GM06990 (cell line): ENCODE data around the gene KRTAP10-9.
"Not testable (repeated sequence)": the region's sequence is repeated elsewhere in the genome, so short reads cannot be mapped to it uniquely, and the experiment has no call there.

Experiments used
- DNase-seq: peaks from one replicate; pipeline ENCODE4 v3.0.0-alpha.2; 2011; ENCODE audit not compliant: insufficient read length; ENCODE audit errors: extremely low read depth
- H3K27me3 ChIP-seq: replicated peaks from 2 replicates; pipeline ENCODE4 v1.6.0; 2011; ENCODE audit warnings: low read length; ENCODE audit not compliant: control insufficient read depth, insufficient read depth
- H3K36me3 ChIP-seq: 2 replicates; pipeline ENCODE4 v1.5.1; 2011; ENCODE audit warnings: low read length; ENCODE audit not compliant: control insufficient read depth, insufficient read depth
- H3K4me3 ChIP-seq: replicated peaks from 2 replicates; pipeline ENCODE4 v1.5.1; 2011; ENCODE audit warnings: low read depth, mild to moderate bottlenecking, control low read depth, low read length
- CTCF ChIP-seq: IDR thresholded peaks from 2 replicates; pipeline ENCODE4 v1.5.1; 2011; ENCODE audit warnings: low read length, control low read depth, mild to moderate bottlenecking, inconsistent platforms; ENCODE audit not compliant: insufficient read depth, poor library complexity, severe bottlenecking

Gene KRTAP10-9

GRCh38 chr21:44626673-44627143 lies at the start of gene KRTAP10-9:
KRTAP10-9 (plus strand) TSS chr21:44627093; CDS start chr21:44627172, 79 bp downstream.
- TF ChIP-seq CTCF, result no peak

GRCh38 chr21:44578371-44579055 lies 48.4 kb upstream of the KRTAP10-9 start:
- Histone ChIP-seq H3K4me3 (no peak overlapping the region), H3K27me3 (no peaks in the 10 kb centered on the region), H3K36me3 (no peaks in the 10 kb centered on the region)
- no peak for TF ChIP-seq CTCF
- DNase-seq, result no peak

More at GRCh38 chr21:44626673-44627143, at the start of gene KRTAP10-9:
- no peak for DNase-seq
- Histone ChIP-seq H3K27me3 (no peaks in the 10 kb centered on the region), H3K36me3 (no peaks in the 10 kb centered on the region), H3K4me3 (no peak within 1 kb of the TSS)

- no peak for TF ChIP-seq CTCF
- no peaks in the 10 kb centered on the region for H3K36me3 ChIP-seq
- H3K27me3 ChIP-seq, result no peaks in the 10 kb centered on the region
- H3K4me3 ChIP-seq, result no peak overlapping the region
- no peak for DNase-seq
Measured at GRCh38 chr21:44579056-44579832, 47.6 kb upstream of the KRTAP10-9 start.

GRCh38 chr21:44579833-44580144 lies 47.1 kb upstream of the KRTAP10-9 start:
- TF ChIP-seq CTCF, result no peak
- DNase-seq, result no peak
- no peaks in the 10 kb centered on the region for H3K36me3 ChIP-seq
- H3K4me3 ChIP-seq, result no peak overlapping the region
- H3K27me3 ChIP-seq, result no peaks in the 10 kb centered on the region

- H3K4me3 ChIP-seq, result not testable (repeated sequence)
Measured at GRCh38 chr21:44580231-44580821, 46.6 kb upstream of the KRTAP10-9 start, which contains the start of gene KRTAP10-5. KRTAP10-5 (minus strand) TSS chr21:44580604; CDS start chr21:44580578, 26 bp downstream.

GRCh38 chr21:44581158-44581557 lies 45.7 kb upstream of the KRTAP10-9 start:
- Histone ChIP-seq H3K4me3 (no peak overlapping the region), H3K27me3 (no peaks in the 10 kb centered on the region), H3K36me3 (no peaks in the 10 kb centered on the region)
- no peak for TF ChIP-seq CTCF
- no peak for DNase-seq

More at GRCh38 chr21:44580231-44580821, 46.6 kb upstream of the KRTAP10-9 start, which contains the start of gene KRTAP10-5:
- DNase-seq, H3K36me3 ChIP-seq, H3K27me3 ChIP-seq: not testable (repeated sequence)
